MCF 10A (cell line): ENCODE measurements around the gene CEP43. TPM values are rescaled to one million over a fixed set of nuclear protein-coding genes. Genes with fewer than 3 reads are reported as not detected.

Experiments used
- BruUV-seq: library from RNA; stranded (reverse); fragments of 400-500 nt; replicated peaks from 2 replicates; lab custom pipeline; 2021; lab: Mats Ljungman, UMichigan
- CTCF ChIA-PET: fragments of 300-600 bp; sonication (Branson Sonifier 250); formaldehyde crosslinking; extraction: SDS; loops from one replicate; lab custom pipeline; 2021; ENCODE audit warnings: antibody characterized with exemption, inconsistent platforms; lab: Yijun Ruan, JAX
- POLR2A ChIA-PET: fragments of 300-600, 350-650 bp; sonication (Branson Sonifier 250); formaldehyde crosslinking; extraction: SDS; loops from one replicate; lab custom pipeline; 2020; ENCODE audit warnings: antibody characterized with exemption, inconsistent platforms; lab: Yijun Ruan, JAX
- DNase-seq: peaks from one replicate; pipeline ENCODE4 v3.0.0-alpha.2; 2018; ENCODE audit not compliant: unreplicated experiment
- H3K27ac Mint-ChIP-seq: one replicate; pipeline ENCODE4 v1.8.0; 2022; ENCODE audit warnings: mild to moderate bottlenecking, low read depth, mixed read lengths; ENCODE audit not compliant: unreplicated experiment
- H3K27me3 Mint-ChIP-seq: one replicate; pipeline ENCODE4 v1.8.0; 2022; ENCODE audit warnings: mixed read lengths; ENCODE audit not compliant: insufficient read depth, unreplicated experiment
- H3K36me3 Mint-ChIP-seq: one replicate; pipeline ENCODE4 v1.8.0; 2022; ENCODE audit warnings: mild to moderate bottlenecking, moderate library complexity, mixed read lengths; ENCODE audit not compliant: insufficient read depth, unreplicated experiment
- H3K4me1 Mint-ChIP-seq: one replicate; pipeline ENCODE4 v1.8.0; 2022; ENCODE audit warnings: mixed read lengths; ENCODE audit not compliant: insufficient read depth, unreplicated experiment
- H3K4me3 Mint-ChIP-seq: one replicate; pipeline ENCODE4 v1.8.0; 2022; ENCODE audit warnings: mild to moderate bottlenecking, moderate library complexity, mixed read lengths; ENCODE audit not compliant: unreplicated experiment
- H3K9me3 Mint-ChIP-seq: one replicate; pipeline ENCODE4 v1.8.0; 2022; ENCODE audit warnings: mixed read lengths; ENCODE audit not compliant: unreplicated experiment
- intact Hi-C: fragments of 100-400 bp; cut with micrococcal nuclease; formaldehyde crosslinking; loops from 2 replicates; pipeline ENCODE4 v1.14.1; 2022
- microRNA-seq: library from miRNA; unstranded; fragments of <30 nt; microRNA quantifications from one replicate; pipeline ENCODE4 v1.2.0, GENCODE V29; 2022
- total RNA-seq: library from RNA; stranded (reverse); gene quantifications from 2 replicates; pipeline ENCODE4 v1.2.3, GENCODE V29; 2022
- TF ChIP-seq, protein P1 (sequence below): fragments of 200-600 bp; IDR thresholded peaks from one replicate; pipeline ENCODE4 v1.8.0; 2022; ENCODE audit warnings: antibody characterized with exemption, mild to moderate bottlenecking; ENCODE audit not compliant: unreplicated experiment

CEP43 gene
- total RNA-seq, 1 experiment from 2014 or later, result 23.8 TPM

DNA sequence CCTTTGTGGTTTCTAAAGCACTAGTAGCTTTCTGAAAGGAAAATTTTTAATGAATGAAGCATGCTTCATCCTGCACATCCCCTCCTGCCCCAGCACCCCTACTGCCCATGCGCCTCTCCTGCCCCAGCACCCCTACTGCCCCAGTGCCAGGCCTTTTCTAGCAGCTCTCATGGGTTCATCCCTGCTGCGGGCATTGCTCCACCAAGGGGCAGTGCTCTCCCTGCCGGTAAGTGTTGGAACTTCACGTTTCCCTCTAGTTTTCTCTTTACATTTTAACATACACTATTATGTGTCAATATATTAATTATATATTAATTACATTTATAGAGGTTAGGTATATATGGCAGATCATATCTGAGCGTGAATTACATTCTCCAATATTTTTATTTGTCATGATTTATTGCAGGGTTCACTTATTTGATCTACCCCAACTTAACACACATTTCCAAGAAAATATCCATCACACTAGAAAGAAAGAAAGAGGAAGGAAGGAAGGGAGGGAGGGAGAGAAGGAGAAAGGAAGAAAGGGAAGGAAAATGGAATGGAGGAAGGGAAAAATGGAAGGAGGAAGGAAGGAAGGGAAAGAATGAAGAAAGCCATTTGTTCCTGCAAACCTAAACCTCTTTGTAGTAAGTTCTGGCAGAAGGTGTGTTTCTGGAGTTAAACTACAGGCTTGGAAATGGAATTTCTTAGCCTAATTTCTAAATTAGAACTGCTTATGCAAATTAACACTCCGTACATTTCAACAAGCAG, 46.8 kb downstream of the CEP43 start:
- H3K27ac Mint-ChIP-seq, result no peak overlapping the region
- CTCF ChIA-PET, result interaction anchor here (0.7 kb wide), 1 partner anchor 260 kb away, joined by 3 read pairs; no protein-coding TSS in a partner anchor
- H3K36me3 Mint-ChIP-seq, result peaks cover 34% of the 10 kb centered on the region
- H3K9me3 Mint-ChIP-seq, result no peaks in the 10 kb centered on the region
- DNase-seq, result no peak
- BruUV-seq, result no TSS peak
- intact Hi-C loops, result no loop called here
- H3K27me3 Mint-ChIP-seq, result no peaks in the 10 kb centered on the region
- H3K4me1 Mint-ChIP-seq, result no peaks in the 10 kb centered on the region
- POLR2A ChIA-PET, result no interaction called here
- TF ChIP-seq, protein P1, sequence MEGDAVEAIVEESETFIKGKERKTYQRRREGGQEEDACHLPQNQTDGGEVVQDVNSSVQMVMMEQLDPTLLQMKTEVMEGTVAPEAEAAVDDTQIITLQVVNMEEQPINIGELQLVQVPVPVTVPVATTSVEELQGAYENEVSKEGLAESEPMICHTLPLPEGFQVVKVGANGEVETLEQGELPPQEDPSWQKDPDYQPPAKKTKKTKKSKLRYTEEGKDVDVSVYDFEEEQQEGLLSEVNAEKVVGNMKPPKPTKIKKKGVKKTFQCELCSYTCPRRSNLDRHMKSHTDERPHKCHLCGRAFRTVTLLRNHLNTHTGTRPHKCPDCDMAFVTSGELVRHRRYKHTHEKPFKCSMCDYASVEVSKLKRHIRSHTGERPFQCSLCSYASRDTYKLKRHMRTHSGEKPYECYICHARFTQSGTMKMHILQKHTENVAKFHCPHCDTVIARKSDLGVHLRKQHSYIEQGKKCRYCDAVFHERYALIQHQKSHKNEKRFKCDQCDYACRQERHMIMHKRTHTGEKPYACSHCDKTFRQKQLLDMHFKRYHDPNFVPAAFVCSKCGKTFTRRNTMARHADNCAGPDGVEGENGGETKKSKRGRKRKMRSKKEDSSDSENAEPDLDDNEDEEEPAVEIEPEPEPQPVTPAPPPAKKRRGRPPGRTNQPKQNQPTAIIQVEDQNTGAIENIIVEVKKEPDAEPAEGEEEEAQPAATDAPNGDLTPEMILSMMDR, result no peak
- H3K4me3 Mint-ChIP-seq, result no peak overlapping the region

DNA sequence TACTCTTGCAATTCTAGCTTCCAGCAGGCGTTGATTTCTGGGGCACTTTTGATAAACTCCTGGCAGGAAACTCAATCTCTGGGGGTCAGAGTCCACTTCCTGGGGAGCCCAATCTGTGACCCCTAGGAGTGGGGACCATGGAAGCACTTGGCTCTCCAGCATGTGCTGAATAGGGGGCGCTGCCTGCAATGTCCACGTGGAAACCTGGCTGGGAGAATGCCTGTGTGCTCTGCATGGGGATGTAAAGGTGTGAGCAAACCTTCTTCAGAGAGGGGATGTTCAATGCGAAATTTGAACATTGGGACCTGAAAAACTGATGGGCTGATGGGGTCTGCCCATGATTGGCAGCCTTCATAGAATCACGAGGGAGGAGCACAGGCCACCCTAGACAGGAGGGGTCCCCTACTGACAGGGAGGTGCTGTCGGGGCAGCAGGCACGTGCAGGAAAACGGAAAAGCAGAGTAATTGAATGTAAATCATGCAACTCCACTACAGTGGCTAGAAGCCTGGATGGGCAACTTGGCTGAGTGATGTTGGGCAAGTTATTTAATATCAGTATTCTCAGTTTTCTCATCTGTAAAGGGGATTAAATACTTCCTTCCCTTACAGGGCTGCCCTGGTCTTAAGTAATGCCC, 47.8 kb downstream of the CEP43 start:
- intact Hi-C loops, result no loop called here
- no peaks in the 10 kb centered on the region for H3K4me1 Mint-ChIP-seq
- H3K9me3 Mint-ChIP-seq, result no peaks in the 10 kb centered on the region
- no peak overlapping the region for H3K27ac Mint-ChIP-seq
- TF ChIP-seq, protein P1, result no peak
- POLR2A ChIA-PET, result no interaction called here
- H3K36me3 Mint-ChIP-seq, result peaks cover 24% of the 10 kb centered on the region
- H3K4me3 Mint-ChIP-seq, result no peak overlapping the region
- H3K27me3 Mint-ChIP-seq, result no peaks in the 10 kb centered on the region
- BruUV-seq, result no TSS peak
- CTCF ChIA-PET, result interaction anchor here (0.6 kb wide), 1 partner anchor 91 kb away, joined by 6 read pairs; no protein-coding TSS in a partner anchor
- DNase-seq, result no peak

DNA sequence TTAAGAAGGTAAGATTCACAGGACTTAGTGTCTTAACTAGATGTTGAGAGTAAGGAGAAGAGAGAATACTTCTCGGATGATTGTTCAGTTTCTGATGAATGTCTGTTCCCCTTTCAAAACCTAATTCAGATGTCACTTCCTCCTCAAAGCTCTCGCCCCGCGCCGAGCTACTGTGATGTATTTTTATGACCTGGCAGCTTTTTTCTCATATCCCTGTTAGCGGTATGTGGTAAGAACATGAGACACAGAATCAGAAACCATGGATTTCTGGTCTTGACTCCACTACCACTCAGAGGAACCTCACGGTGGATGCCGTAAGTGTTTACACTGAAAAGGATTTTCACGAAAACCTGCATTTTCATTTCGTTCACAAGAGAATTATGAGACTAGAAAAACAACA, 48.4 kb downstream of the CEP43 start:
- H3K4me3 Mint-ChIP-seq, result no peak overlapping the region
- peaks cover 22% of the 10 kb centered on the region for H3K36me3 Mint-ChIP-seq
- POLR2A ChIA-PET, result no interaction called here

More for the DNA sequence above, 48.4 kb downstream of the CEP43 start:
- DNase-seq, result no peak
- BruUV-seq, result no TSS peak
- TF ChIP-seq, protein P1, result no peak
- CTCF ChIA-PET, result interaction anchor here (0.6 kb wide), 1 partner anchor 90 kb away, joined by 6 read pairs; no protein-coding TSS in a partner anchor
- intact Hi-C loops, result no loop called here
- no peaks in the 10 kb centered on the region for H3K27me3 Mint-ChIP-seq
- no peaks in the 10 kb centered on the region for H3K4me1 Mint-ChIP-seq
- H3K27ac Mint-ChIP-seq, result no peak overlapping the region
- H3K9me3 Mint-ChIP-seq, result no peaks in the 10 kb centered on the region

Small RNA genes lying within 50 kb of the gene (microRNA-seq; reads per million reads assigned to microRNA genes)
- 4.8 reads per million, percentile 34 among the genes with 10 or more reads in this experiment for gene MIR3939

Other genes with a start within 250 kb of the CEP43 start
- gene RNASET2, start 42.8 kb upstream of the CEP43 start, total RNA-seq, result 8.0 and 10.3 TPM in 2 replicates
- not detected in 2 replicates for gene CCR6, start 123.7 kb downstream of the CEP43 start, total RNA-seq
- not detected in 2 replicates for gene GPR31, start 158.6 kb downstream of the CEP43 start, total RNA-seq